Measurements from ENCODE around the gene SND1. TPM values are rescaled to one million over a fixed set of nuclear protein-coding genes. Genes with fewer than 3 reads are reported as not detected.

Gene SND1
- total and polyA plus RNA-seq, 10 of the 15 experiments (the other 5 are each of a cell fraction or from before 2014, with no cell fraction given) = 52.4 to 270 (median 146) TPM

DNA sequence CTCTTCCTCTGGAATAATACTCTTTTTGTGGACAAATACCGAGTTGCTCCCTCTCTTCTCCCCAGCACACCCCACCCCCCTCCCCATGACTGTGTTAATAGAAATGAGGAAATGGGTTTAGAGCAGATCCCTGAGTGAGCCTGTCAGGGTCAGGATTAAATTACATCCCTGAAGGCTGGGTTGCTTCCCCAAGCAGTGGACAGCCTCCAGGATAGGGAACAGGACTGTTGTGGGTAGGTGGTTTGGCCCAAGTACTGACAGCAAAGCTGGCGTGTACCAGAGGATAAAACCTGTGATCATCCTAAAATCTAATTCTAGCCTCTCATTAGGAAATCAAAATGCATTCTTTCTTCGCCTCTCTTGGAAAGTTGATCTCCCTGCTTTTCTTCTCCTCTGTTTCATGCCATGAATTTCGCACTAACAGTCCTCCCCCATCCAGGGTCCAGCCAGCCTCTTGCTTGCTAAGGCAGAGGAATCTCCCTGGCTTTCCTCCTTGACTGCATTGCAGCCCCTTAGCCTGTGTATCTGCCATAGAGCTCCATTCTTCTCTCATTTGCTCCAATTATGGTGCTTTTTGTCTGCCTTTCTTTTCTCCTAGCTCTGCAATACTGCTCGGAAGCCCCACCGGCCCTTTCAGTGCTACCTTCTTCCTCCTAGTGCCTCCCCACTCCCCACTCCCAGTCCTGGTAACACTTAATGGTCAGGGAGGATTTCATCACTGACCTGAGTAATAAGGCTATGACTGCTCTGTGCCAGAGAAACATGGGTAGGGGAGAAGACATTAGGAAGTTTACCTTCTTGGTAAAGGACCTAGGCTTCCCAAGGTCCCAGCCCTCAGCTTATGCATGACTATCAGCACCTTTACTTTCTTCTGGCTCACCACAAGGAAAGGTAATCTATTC lies 370.9 kb downstream of the SND1 start (continued):
- TF ChIP-seq, protein P1, sequence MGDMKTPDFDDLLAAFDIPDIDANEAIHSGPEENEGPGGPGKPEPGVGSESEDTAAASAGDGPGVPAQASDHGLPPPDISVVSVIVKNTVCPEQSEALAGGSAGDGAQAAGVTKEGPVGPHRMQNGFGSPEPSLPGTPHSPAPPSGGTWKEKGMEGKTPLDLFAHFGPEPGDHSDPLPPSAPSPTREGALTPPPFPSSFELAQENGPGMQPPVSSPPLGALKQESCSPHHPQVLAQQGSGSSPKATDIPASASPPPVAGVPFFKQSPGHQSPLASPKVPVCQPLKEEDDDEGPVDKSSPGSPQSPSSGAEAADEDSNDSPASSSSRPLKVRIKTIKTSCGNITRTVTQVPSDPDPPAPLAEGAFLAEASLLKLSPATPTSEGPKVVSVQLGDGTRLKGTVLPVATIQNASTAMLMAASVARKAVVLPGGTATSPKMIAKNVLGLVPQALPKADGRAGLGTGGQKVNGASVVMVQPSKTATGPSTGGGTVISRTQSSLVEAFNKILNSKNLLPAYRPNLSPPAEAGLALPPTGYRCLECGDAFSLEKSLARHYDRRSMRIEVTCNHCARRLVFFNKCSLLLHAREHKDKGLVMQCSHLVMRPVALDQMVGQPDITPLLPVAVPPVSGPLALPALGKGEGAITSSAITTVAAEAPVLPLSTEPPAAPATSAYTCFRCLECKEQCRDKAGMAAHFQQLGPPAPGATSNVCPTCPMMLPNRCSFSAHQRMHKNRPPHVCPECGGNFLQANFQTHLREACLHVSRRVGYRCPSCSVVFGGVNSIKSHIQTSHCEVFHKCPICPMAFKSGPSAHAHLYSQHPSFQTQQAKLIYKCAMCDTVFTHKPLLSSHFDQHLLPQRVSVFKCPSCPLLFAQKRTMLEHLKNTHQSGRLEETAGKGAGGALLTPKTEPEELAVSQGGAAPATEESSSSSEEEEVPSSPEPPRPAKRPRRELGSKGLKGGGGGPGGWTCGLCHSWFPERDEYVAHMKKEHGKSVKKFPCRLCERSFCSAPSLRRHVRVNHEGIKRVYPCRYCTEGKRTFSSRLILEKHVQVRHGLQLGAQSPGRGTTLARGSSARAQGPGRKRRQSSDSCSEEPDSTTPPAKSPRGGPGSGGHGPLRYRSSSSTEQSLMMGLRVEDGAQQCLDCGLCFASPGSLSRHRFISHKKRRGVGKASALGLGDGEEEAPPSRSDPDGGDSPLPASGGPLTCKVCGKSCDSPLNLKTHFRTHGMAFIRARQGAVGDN (IDR thresholded peaks at IDR 0.05) = no peak
- TF ChIP-seq, protein P2, sequence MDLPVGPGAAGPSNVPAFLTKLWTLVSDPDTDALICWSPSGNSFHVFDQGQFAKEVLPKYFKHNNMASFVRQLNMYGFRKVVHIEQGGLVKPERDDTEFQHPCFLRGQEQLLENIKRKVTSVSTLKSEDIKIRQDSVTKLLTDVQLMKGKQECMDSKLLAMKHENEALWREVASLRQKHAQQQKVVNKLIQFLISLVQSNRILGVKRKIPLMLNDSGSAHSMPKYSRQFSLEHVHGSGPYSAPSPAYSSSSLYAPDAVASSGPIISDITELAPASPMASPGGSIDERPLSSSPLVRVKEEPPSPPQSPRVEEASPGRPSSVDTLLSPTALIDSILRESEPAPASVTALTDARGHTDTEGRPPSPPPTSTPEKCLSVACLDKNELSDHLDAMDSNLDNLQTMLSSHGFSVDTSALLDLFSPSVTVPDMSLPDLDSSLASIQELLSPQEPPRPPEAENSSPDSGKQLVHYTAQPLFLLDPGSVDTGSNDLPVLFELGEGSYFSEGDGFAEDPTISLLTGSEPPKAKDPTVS (IDR thresholded peaks at IDR 0.05; ENCODE audit: low read depth, low read length) = no peak
- TF ChIP-seq POU2F2 (IDR thresholded peaks at IDR 0.05; ENCODE audit: borderline replicate concordance, low read depth, low read length) (no peak), CBFB (IDR thresholded peaks at IDR 0.05; ENCODE audit: low read depth) (no peak)

DNA sequence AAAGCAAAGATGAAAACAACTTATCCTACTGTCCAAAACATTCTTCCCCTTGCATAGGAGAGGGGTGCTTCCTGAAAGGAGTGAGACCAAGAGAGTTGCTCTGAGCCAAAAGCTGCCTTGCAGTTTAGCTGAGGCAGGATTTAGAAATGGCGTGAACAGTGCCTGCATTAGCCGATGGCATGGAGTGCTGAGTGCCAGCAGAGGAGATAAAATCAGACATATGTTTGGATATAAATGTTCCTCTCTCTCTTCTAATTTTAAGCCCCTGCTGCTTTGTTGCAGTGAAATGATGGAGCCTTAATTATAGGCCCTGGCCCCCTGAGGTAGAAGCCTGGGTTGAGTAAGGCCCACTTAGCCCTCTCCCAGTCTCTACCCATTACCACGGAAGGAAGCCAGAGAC lies 372.2 kb downstream of the SND1 start:
- H3K4me2 ChIP-seq (ENCODE audit: control insufficient read depth, insufficient read depth) = no peak overlapping the region
- no peaks in the 10 kb centered on the region for H3K27me3 ChIP-seq (replicated peaks in 1 of 2; ENCODE audit: control insufficient read depth in 2 of 2, insufficient read depth in 2 of 2, low read length in 1 of 2)
- H3K36me3 ChIP-seq (ENCODE audit: control insufficient read depth in 2 of 2, insufficient read depth in 2 of 2, low read length in 1 of 2) = peaks cover 7 to 26% of the 10 kb centered on the region in 2 experiments
- no peaks in the 10 kb centered on the region for H3K9me3 ChIP-seq (replicated peaks; ENCODE audit: control insufficient read depth, insufficient read depth, low read length)
- in situ Hi-C loops (cut with MboI) (no loop called here), intact Hi-C loops (cut with micrococcal nuclease; ENCODE audit: unreplicated experiment) (no loop called here)
- no peak overlapping the region for H3K27ac ChIP-seq (ENCODE audit: control insufficient read depth, insufficient read depth)
- H4K20me1 ChIP-seq (ENCODE audit: control insufficient read depth, insufficient read depth) = peaks cover 8% of the 10 kb centered on the region
- whole genome bisulfite sequencing (ENCODE audit: insufficient coverage, insufficient replicate concordance, low lambda C conversion rate, missing lambda C conversion rate) = 100% methylated on average over 3 of the region's 3 CpGs
- DNase-seq (ENCODE audit: low read depth, low spot score) = no peak
- H3K9ac ChIP-seq (ENCODE audit: control insufficient read depth, insufficient read depth, low read length) = no peak overlapping the region
- ChIA-PET POLR2A (no interaction called here), CTCF (no interaction called here), SMC1A (ENCODE audit: uncharacterized antibody, unreplicated experiment) (no interaction called here), RAD21 (ENCODE audit: unreplicated experiment) (interaction anchor here (0.9 kb wide), 1 partner anchor 185 kb away, joined by 3 read pairs; no protein-coding TSS in a partner anchor)
- H3K79me2 ChIP-seq (ENCODE audit: control insufficient read depth, insufficient read depth, low read length) = no peaks in the 10 kb centered on the region
- BruUV-seq (replicated peaks) = no TSS peak
- no peak overlapping the region for H3K4me3 ChIP-seq
- no peak for ATAC-seq
- no peaks in the 10 kb centered on the region for H3K4me1 ChIP-seq (ENCODE audit: control insufficient read depth, insufficient read depth, low read length)
- no peak overlapping the region for H2AFZ ChIP-seq (ENCODE audit: control insufficient read depth, low read depth, low read length)
- no peak for FAIRE-seq
- TF ChIP-seq WRNIP1 (IDR thresholded peaks at IDR 0.05; ENCODE audit: borderline replicate concordance, low read depth, low read length) (no peak), CREM (IDR thresholded peaks at IDR 0.05; ENCODE audit: low read depth) (no peak), IKZF1 (conservative IDR thresholded peaks at IDR 0.05) (no peak), MTA3 (IDR thresholded peaks at IDR 0.05; ENCODE audit: borderline replicate concordance, low read length) (no peak), ZNF274 (IDR thresholded peaks at IDR 0.05; ENCODE audit: insufficient read depth, insufficient read length) (no peak), JUND (IDR thresholded peaks at IDR 0.05; ENCODE audit: low read depth, low read length) (no peak), BACH1 (IDR thresholded peaks at IDR 0.05; ENCODE audit: borderline replicate concordance) (no peak), ZBED1 (IDR thresholded peaks at IDR 0.05; ENCODE audit: borderline replicate concordance) (no peak), KDM1A (IDR thresholded peaks at IDR 0.05; ENCODE audit: borderline replicate concordance) (no peak), BCL11A (IDR thresholded peaks at IDR 0.05; ENCODE audit: low read depth, low read length) (no peak)
- TF ChIP-seq, protein P3, sequence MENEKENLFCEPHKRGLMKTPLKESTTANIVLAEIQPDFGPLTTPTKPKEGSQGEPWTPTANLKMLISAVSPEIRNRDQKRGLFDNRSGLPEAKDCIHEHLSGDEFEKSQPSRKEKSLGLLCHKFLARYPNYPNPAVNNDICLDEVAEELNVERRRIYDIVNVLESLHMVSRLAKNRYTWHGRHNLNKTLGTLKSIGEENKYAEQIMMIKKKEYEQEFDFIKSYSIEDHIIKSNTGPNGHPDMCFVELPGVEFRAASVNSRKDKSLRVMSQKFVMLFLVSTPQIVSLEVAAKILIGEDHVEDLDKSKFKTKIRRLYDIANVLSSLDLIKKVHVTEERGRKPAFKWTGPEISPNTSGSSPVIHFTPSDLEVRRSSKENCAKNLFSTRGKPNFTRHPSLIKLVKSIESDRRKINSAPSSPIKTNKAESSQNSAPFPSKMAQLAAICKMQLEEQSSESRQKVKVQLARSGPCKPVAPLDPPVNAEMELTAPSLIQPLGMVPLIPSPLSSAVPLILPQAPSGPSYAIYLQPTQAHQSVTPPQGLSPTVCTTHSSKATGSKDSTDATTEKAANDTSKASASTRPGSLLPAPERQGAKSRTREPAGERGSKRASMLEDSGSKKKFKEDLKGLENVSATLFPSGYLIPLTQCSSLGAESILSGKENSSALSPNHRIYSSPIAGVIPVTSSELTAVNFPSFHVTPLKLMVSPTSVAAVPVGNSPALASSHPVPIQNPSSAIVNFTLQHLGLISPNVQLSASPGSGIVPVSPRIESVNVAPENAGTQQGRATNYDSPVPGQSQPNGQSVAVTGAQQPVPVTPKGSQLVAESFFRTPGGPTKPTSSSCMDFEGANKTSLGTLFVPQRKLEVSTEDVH (IDR thresholded peaks at IDR 0.05; ENCODE audit: low read depth, partially characterized antibody) = no peak

All from GM12878 (cell line).